Measurements from ENCODE around the gene SEMA4D.

GRCh38 chr9:89422151-89422975, 75.5 kb downstream of the SEMA4D start:
- no peak for TF ChIP-seq POLR2A (IDR thresholded peaks at IDR 0.05)
- TF ChIP-seq, protein P1, sequence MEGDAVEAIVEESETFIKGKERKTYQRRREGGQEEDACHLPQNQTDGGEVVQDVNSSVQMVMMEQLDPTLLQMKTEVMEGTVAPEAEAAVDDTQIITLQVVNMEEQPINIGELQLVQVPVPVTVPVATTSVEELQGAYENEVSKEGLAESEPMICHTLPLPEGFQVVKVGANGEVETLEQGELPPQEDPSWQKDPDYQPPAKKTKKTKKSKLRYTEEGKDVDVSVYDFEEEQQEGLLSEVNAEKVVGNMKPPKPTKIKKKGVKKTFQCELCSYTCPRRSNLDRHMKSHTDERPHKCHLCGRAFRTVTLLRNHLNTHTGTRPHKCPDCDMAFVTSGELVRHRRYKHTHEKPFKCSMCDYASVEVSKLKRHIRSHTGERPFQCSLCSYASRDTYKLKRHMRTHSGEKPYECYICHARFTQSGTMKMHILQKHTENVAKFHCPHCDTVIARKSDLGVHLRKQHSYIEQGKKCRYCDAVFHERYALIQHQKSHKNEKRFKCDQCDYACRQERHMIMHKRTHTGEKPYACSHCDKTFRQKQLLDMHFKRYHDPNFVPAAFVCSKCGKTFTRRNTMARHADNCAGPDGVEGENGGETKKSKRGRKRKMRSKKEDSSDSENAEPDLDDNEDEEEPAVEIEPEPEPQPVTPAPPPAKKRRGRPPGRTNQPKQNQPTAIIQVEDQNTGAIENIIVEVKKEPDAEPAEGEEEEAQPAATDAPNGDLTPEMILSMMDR (IDR thresholded peaks at IDR 0.05 in 4 of 5, conservative IDR thresholded peaks at IDR 0.05 in 1 of 5): no peak

All from gastrocnemius medialis (tissue), 4 donors.